Measurements from ENCODE around the gene PCSK4. TPM values are rescaled to one million over a fixed set of nuclear protein-coding genes. Genes with fewer than 3 reads are reported as not detected.

PCSK4 gene
- total RNA-seq, 4 donors from 2014 or later: 2.6 to 11.9 (median 7.5) TPM

DNA sequence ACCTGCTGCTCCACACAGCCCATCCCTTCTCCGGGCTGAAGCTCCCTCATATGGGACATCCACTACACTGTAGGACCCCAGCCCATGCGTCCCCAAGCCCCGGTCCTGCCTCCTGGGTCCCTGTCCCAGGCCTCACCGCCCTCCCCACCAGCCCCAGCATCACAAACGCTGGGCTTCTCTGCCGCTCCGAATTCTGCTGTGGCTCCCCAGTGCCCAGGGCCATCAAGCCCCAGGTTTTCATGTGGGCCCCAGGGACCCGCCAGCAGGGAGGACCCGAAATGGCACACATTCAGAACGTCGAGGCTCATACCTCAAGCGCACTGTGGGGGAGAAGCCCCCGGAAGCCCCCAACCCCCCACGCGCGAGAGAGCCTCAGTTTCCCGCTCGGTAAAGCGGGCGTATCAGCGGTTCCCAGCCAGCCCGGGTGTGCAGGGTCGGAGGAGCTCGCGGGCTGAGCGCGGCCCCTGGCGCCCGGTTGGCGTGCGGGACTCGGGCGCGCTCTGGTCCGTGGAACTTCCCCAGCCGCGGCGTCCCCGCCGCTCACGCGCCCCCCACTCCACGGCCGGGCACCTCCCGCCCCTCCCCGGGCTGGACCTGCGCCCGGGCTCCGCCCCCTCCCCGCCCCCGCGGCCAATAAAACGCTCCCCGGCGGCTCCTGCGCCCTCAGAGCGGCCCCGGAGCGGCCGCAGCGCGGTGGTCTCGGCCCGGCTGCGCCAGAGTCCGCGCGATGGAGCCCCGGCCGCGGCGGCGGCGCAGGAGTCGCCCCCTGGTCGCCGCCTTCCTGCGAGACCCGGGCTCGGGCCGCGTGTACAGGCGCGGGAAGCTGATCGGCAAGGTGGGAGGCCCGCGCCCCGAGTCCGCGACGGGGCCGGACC is 33.5 kb upstream of the PCSK4 start, which contains the start of gene PLK5:
Gene PLK5, plus strand, starts transcription at position 666 of the 875 bp plus-strand sequence. CDS start 2,920 bp downstream, outside the sequence.
- Histone ChIP-seq H3K4me3 (peak within 1 kb of the TSS in 1 of 4 donors; percentile 20), H3K36me3 (no peaks in the 10 kb centered on the region), H3K9me3 (no peaks in the 10 kb centered on the region), H3K4me1 (peaks cover 3 to 7% (median 6%) of the 10 kb centered on the region in 4 donors), H3K27me3 (peaks cover 75% of the 10 kb centered on the region), H3K27ac (no peak within 1 kb of the TSS)
- DNase-seq: no peak
- 55% methylated on average over 12 of the region's 92 CpGs; no CpG with 5 or more reads in 1 of the 2 donors for WGBS, 2 donors (ENCODE audit: low coverage in 1 of 2)
- TF ChIP-seq POLR2AphosphoS5 (IDR thresholded peaks at IDR 0.05) (no peak), POLR2A (IDR thresholded peaks at IDR 0.05) (no peak), EP300 (IDR thresholded peaks at IDR 0.05; ENCODE audit: low read depth) (no peak)
- TF ChIP-seq, protein P1, sequence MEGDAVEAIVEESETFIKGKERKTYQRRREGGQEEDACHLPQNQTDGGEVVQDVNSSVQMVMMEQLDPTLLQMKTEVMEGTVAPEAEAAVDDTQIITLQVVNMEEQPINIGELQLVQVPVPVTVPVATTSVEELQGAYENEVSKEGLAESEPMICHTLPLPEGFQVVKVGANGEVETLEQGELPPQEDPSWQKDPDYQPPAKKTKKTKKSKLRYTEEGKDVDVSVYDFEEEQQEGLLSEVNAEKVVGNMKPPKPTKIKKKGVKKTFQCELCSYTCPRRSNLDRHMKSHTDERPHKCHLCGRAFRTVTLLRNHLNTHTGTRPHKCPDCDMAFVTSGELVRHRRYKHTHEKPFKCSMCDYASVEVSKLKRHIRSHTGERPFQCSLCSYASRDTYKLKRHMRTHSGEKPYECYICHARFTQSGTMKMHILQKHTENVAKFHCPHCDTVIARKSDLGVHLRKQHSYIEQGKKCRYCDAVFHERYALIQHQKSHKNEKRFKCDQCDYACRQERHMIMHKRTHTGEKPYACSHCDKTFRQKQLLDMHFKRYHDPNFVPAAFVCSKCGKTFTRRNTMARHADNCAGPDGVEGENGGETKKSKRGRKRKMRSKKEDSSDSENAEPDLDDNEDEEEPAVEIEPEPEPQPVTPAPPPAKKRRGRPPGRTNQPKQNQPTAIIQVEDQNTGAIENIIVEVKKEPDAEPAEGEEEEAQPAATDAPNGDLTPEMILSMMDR (IDR thresholded peaks at IDR 0.05): no peak
- intact Hi-C loops (cut with DNase I; ENCODE audit: low total_unique reads) (no loop called here), in situ Hi-C loops (cut with MboI; ENCODE audit: low pct_ligation_motif_present in 1 of 4, low pct_unique_long_range_greater_than_20kb in 1 of 4, low sequenced_read_pairs in 3 of 4) (no loop called here)

DNA sequence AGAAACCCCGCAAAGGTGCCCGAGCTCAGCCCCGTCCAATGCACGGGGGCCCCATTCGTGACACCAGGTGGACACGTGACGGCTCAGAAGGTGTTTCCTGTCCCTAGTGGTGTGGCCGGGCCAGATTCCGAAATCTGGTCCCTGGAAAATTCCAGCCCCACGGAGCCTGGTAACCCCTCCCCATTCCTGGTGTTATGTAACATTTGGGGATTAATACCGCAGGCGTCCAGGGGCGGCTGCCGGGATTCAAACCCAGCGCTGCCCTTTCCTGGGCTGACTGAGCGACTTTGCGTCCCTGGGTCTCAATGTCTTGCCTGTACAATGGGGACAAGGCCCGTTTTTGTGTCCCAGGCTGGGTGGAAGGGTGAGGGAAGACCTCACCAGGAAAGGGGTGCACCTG is 32.7 kb upstream of the PCSK4 start:
- intact Hi-C loops (cut with DNase I; ENCODE audit: low total_unique reads) (no loop called here), in situ Hi-C loops (cut with MboI; ENCODE audit: low pct_ligation_motif_present in 1 of 4, low pct_unique_long_range_greater_than_20kb in 1 of 4, low sequenced_read_pairs in 3 of 4) (no loop called here)
- H3K36me3 ChIP-seq: no peaks in the 10 kb centered on the region
- H3K4me1 ChIP-seq: peaks cover 3 to 7% (median 6%) of the 10 kb centered on the region in 4 donors
- no peak for DNase-seq
- H3K4me3 ChIP-seq: no peak overlapping the region
- TF ChIP-seq POLR2AphosphoS5 (IDR thresholded peaks at IDR 0.05) (no peak), EP300 (IDR thresholded peaks at IDR 0.05; ENCODE audit: low read depth) (no peak), POLR2A (IDR thresholded peaks at IDR 0.05) (no peak)
- TF ChIP-seq, protein P1 (IDR thresholded peaks at IDR 0.05): no peak
- peaks cover 75% of the 10 kb centered on the region for H3K27me3 ChIP-seq
- no peaks in the 10 kb centered on the region for H3K9me3 ChIP-seq
- WGBS, 2 donors (ENCODE audit: low coverage in 1 of 2): 69% methylated on average over 14 of the region's 18 CpGs; no CpG with 5 or more reads in 1 of the 2 donors
- no peak overlapping the region for H3K27ac ChIP-seq

DNA sequence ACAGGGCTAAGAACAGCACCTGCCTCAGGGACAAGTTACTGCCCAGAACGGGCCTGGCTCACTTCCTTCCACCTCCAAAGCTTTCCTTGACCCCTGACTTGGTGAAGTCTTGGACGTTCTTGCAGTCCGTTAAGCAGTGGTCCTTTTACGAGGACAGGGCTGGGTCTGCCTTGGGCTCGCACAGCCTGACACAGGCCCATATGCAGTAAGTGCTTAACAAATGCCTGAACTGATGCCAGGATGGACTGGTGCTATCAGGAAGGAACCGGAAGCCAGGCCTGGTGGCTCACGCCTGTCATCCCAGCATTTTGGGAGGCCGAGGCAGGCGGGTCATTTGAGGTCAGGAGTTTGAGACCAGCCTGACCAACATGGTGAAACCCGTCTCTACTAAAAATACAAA is 31.9 kb upstream of the PCSK4 start:
- no peaks in the 10 kb centered on the region for H3K9me3 ChIP-seq
- 48% methylated on average over 8 of the region's 10 CpGs; no CpG with 5 or more reads in 1 of the 2 donors for WGBS, 2 donors (ENCODE audit: low coverage in 1 of 2)
- intact Hi-C loops (cut with DNase I; ENCODE audit: low total_unique reads) (no loop called here), in situ Hi-C loops (cut with MboI; ENCODE audit: low pct_ligation_motif_present in 1 of 4, low pct_unique_long_range_greater_than_20kb in 1 of 4, low sequenced_read_pairs in 3 of 4) (no loop called here)
- peaks cover 68% of the 10 kb centered on the region for H3K27me3 ChIP-seq
- H3K27ac ChIP-seq: peak overlapping the region in 1 of 4 donors; percentile 37
- TF ChIP-seq EP300 (IDR thresholded peaks at IDR 0.05; ENCODE audit: low read depth): no peak
- no peak for TF ChIP-seq POLR2AphosphoS5 (IDR thresholded peaks at IDR 0.05)
- no peak for TF ChIP-seq POLR2A (IDR thresholded peaks at IDR 0.05)
- TF ChIP-seq, protein P1 (IDR thresholded peaks at IDR 0.05): no peak
- H3K4me3 ChIP-seq: no peak overlapping the region
- DNase-seq: no peak
- H3K36me3 ChIP-seq: no peaks in the 10 kb centered on the region
- H3K4me1 ChIP-seq: peaks cover 3 to 7% (median 6%) of the 10 kb centered on the region in 4 donors

DNA sequence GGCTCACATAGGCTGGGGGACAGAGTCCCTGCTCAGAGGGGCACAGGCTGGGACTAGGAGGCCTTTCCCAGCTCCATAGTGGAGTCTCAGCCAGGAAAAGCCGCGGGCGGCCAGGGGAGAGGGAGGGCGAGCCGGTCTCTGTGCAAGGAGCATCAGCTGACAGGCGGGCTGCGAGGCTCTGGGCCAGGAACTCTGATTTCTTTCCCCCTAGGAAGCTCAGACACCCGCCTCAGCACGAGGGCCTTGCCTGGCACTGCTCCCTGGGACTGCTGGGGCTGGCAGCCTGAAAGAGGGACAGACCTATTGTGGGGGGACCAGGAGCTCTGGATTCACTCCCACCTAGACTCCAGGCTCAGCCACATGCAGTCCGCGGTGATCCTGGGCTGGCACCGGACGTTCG is 31.5 kb upstream of the PCSK4 start:
- H3K4me1 ChIP-seq: peaks cover 3 to 7% (median 6%) of the 10 kb centered on the region in 4 donors
- no peak overlapping the region for H3K4me3 ChIP-seq
- intact Hi-C loops (cut with DNase I; ENCODE audit: low total_unique reads): no loop called here
- no peaks in the 10 kb centered on the region for H3K36me3 ChIP-seq
- peaks cover 64% of the 10 kb centered on the region for H3K27me3 ChIP-seq
- H3K27ac ChIP-seq: peak overlapping the region in 1 of 4 donors; percentile 37
- no peaks in the 10 kb centered on the region for H3K9me3 ChIP-seq
- no peak for TF ChIP-seq EP300 (IDR thresholded peaks at IDR 0.05; ENCODE audit: low read depth)
- TF ChIP-seq, protein P1 (IDR thresholded peaks at IDR 0.05): no peak
- in situ Hi-C loops (cut with MboI; ENCODE audit: low pct_ligation_motif_present in 1 of 4, low pct_unique_long_range_greater_than_20kb in 1 of 4, low sequenced_read_pairs in 3 of 4): no loop called here
- DNase-seq: no peak
- 67% methylated on average over 14 of the region's 14 CpGs; no CpG with 5 or more reads in 1 of the 2 donors for WGBS, 2 donors (ENCODE audit: low coverage in 1 of 2)

Data from transverse colon (tissue), 4 donors.